HEK293 (cell line): ENCODE results near the gene ARHGAP22.

Source experiments
- CTCF ChIA-PET: fragments of 350-600 bp; formaldehyde crosslinking; extraction: SDS; loops from one replicate; lab custom pipeline; 2021; ENCODE audit warnings: antibody characterized with exemption; lab: Yijun Ruan, JAX
- POLR2A ChIA-PET: fragments of 300-600 bp; formaldehyde crosslinking; extraction: SDS; loops from one replicate; lab custom pipeline; 2020; ENCODE audit warnings: antibody characterized with exemption, inconsistent platforms; lab: Yijun Ruan, JAX
- H3K27ac ChIP-seq: fragments of 200-500 bp; sonication (Bioruptor generic); 2 replicates; pipeline ENCODE4 v1.5.1; 2014; ENCODE audit warnings: low read depth, low read length, control low read depth, inconsistent platforms; ENCODE audit errors: extremely low read depth
- H3K36me3 ChIP-seq, 2 experiments: fragments of 200-500 bp in 1 of 2; sonication (Bioruptor generic) in 1 of 2; 1 replicate in 1 of 2; 2 replicates in 1 of 2; pipeline ENCODE4 v1.5.1; 2014 to 2017; ENCODE audit warnings: inconsistent platforms in 2 of 2, low read length in 2 of 2; ENCODE audit not compliant: control insufficient read depth in 2 of 2, insufficient read depth in 1 of 2
- H3K4me1 ChIP-seq: fragments of 200-500 bp; sonication (Bioruptor generic); 2 replicates; pipeline ENCODE4 v1.5.1; 2014; ENCODE audit warnings: mild to moderate bottlenecking, low read length, inconsistent platforms; ENCODE audit not compliant: control insufficient read depth, insufficient read depth
- H3K4me3 ChIP-seq: 2 replicates; pipeline ENCODE4 v1.5.1; 2011; ENCODE audit warnings: low read depth, mild to moderate bottlenecking, control low read depth, low read length, moderate library complexity
- H3K9me3 ChIP-seq: fragments of 200-500 bp; sonication (Bioruptor generic); 2 replicates; pipeline ENCODE4 v1.5.1; 2014; ENCODE audit warnings: low read depth, low read length, inconsistent platforms; ENCODE audit not compliant: control insufficient read depth, insufficient read depth
- EGR2 ChIP-seq: fragments of 450-650 bp; formaldehyde crosslinking; IDR thresholded peaks from 2 replicates; pipeline ENCODE4 v1.5.1; 2016; ENCODE audit warnings: low read depth, missing biosample characterization, missing genetic modification characterization
- HOXD13 ChIP-seq: sonication (generic); formaldehyde crosslinking; IDR thresholded peaks from 2 replicates; pipeline ENCODE4 v1.8.0; 2022; ENCODE audit warnings: missing genetic modification reagents, borderline replicate concordance
- KLF10 ChIP-seq: fragments of 450-650 bp; IDR thresholded peaks from 2 replicates; pipeline ENCODE4 v1.5.1; 2018; ENCODE audit warnings: missing biosample characterization, mild to moderate bottlenecking, missing genetic modification characterization
- ZBTB1 ChIP-seq: fragments of 450-650 bp; formaldehyde crosslinking; IDR thresholded peaks from 2 replicates; pipeline ENCODE4 v1.5.1; 2016; ENCODE audit warnings: missing biosample characterization, missing genetic modification characterization
- ZNF138 ChIP-seq: fragments of 450-650 bp; formaldehyde crosslinking; IDR thresholded peaks from 2 replicates; pipeline ENCODE4 v1.5.1; 2016; ENCODE audit warnings: missing biosample characterization, missing genetic modification characterization, borderline replicate concordance
- ZNF155 ChIP-seq: fragments of 450-650 bp; formaldehyde crosslinking; IDR thresholded peaks from 2 replicates; pipeline ENCODE4 v1.5.1; 2016; ENCODE audit warnings: missing biosample characterization, missing genetic modification characterization
- ZNF19 ChIP-seq: fragments of 450-650 bp; formaldehyde crosslinking; IDR thresholded peaks from 2 replicates; pipeline ENCODE4; 2016; ENCODE audit warnings: missing biosample characterization, missing genetic modification characterization, low read depth
- ZNF223 ChIP-seq: fragments of 450-650 bp; formaldehyde crosslinking; IDR thresholded peaks from 2 replicates; pipeline ENCODE4 v1.5.1; 2016; ENCODE audit warnings: missing biosample characterization, missing genetic modification characterization
- ZNF239 ChIP-seq: fragments of 450-650 bp; formaldehyde crosslinking; IDR thresholded peaks from 2 replicates; pipeline ENCODE4 v1.5.1; 2016; ENCODE audit warnings: missing biosample characterization, missing genetic modification characterization
- ZNF248 ChIP-seq: fragments of 450-650 bp; formaldehyde crosslinking; IDR thresholded peaks from 2 replicates; pipeline ENCODE4 v1.5.1; 2017; ENCODE audit warnings: missing biosample characterization, missing genetic modification characterization
- ZNF280D ChIP-seq: fragments of 450-650 bp; formaldehyde crosslinking; IDR thresholded peaks from 2 replicates; pipeline ENCODE4 v1.5.1; 2016; ENCODE audit warnings: missing biosample characterization, missing genetic modification characterization
- ZNF292 ChIP-seq: fragments of 450-650 bp; formaldehyde crosslinking; IDR thresholded peaks from 2 replicates; pipeline ENCODE4 v1.5.1; 2016; ENCODE audit warnings: low read depth, missing biosample characterization, missing genetic modification characterization, borderline replicate concordance
- ZNF311 ChIP-seq: fragments of 450-650 bp; formaldehyde crosslinking; IDR thresholded peaks from 2 replicates; pipeline ENCODE4 v1.5.1; 2017; ENCODE audit warnings: missing biosample characterization, missing genetic modification characterization, borderline replicate concordance
- ZNF350 ChIP-seq: fragments of 450-650 bp; formaldehyde crosslinking; IDR thresholded peaks from 2 replicates; pipeline ENCODE4 v1.5.0; 2017; ENCODE audit warnings: missing biosample characterization, mild to moderate bottlenecking, missing genetic modification characterization
- ZNF366 ChIP-seq: fragments of 450-650 bp; formaldehyde crosslinking; conservative IDR thresholded peaks from 2 replicates; pipeline ENCODE4 v1.5.1; 2016; ENCODE audit warnings: missing biosample characterization, missing genetic modification characterization
- ZNF626 ChIP-seq: fragments of 450-650 bp; sonication (Bioruptor Pico); formaldehyde crosslinking; IDR thresholded peaks from 2 replicates; pipeline ENCODE4 v1.5.1; 2018; ENCODE audit warnings: missing biosample characterization, missing genetic modification characterization, inconsistent platforms
- ZNF677 ChIP-seq: fragments of 450-650 bp; IDR thresholded peaks from 2 replicates; pipeline ENCODE4 v1.5.0; 2018; ENCODE audit warnings: missing biosample characterization, mild to moderate bottlenecking, missing genetic modification characterization, moderate library complexity
- ZNF792 ChIP-seq: fragments of 450-650 bp; formaldehyde crosslinking; IDR thresholded peaks from 2 replicates; pipeline ENCODE4 v1.5.1; 2016; ENCODE audit warnings: missing biosample characterization, missing genetic modification characterization
- ZXDB ChIP-seq: fragments of 450-650 bp; formaldehyde crosslinking; IDR thresholded peaks from 2 replicates; pipeline ENCODE4 v1.5.1; 2016; ENCODE audit warnings: missing biosample characterization, missing genetic modification characterization
- TF ChIP-seq, protein P1 (sequence below): fragments of 450-650 bp; formaldehyde crosslinking; IDR thresholded peaks from 2 replicates; pipeline ENCODE4 v1.5.1; 2017; ENCODE audit warnings: missing biosample characterization, missing genetic modification characterization
- TF ChIP-seq, protein P2 (sequence below): fragments of 450-650 bp; formaldehyde crosslinking; IDR thresholded peaks from 2 replicates; pipeline ENCODE4 v1.5.1; 2016; ENCODE audit warnings: missing biosample characterization, missing genetic modification characterization
- TF ChIP-seq, protein P3 (sequence below): fragments of 450-650 bp; formaldehyde crosslinking; IDR thresholded peaks from 2 replicates; pipeline ENCODE4 v1.5.1; 2016; ENCODE audit warnings: missing biosample characterization, missing genetic modification characterization
- TF ChIP-seq, protein P4 (sequence below): fragments of 450-650 bp; formaldehyde crosslinking; IDR thresholded peaks from 2 replicates; pipeline ENCODE4 v1.5.1; 2017; ENCODE audit warnings: missing biosample characterization, mild to moderate bottlenecking, missing genetic modification characterization, moderate library complexity

The ARHGAP22 gene

GRCh38 chr10:48533951-48534720 is 70.7 kb downstream of the ARHGAP22 start:
- ChIA-PET POLR2A (no interaction called here), CTCF (interaction anchor here (0.6 to 2.9 kb wide), 5 partner anchors 9 to 124 kb away, joined by 3 to 14 read pairs (median 6); no protein-coding TSS in a partner anchor)
- no peak overlapping the region for H3K27ac ChIP-seq
- H3K4me3 ChIP-seq, result no peak overlapping the region
- TF ChIP-seq ZNF677 (tag by site-specific recombination) (no peak), ZXDB (tag by site-specific recombination) (no peak), ZNF155 (tag by site-specific recombination) (no peak), ZNF239 (no peak), ZNF350 (no peak), EGR2 (tag by site-specific recombination) (no peak), ZNF626 (tag by site-specific recombination) (no peak), ZNF138 (tag by site-specific recombination) (no peak), ZBTB1 (tag by site-specific recombination) (no peak), ZNF792 (no peak), HOXD13 (no peak), ZNF248 (tag by site-specific recombination) (no peak), ZNF223 (tag by site-specific recombination) (no peak), ZNF366 (tag by site-specific recombination) (no peak), ZNF292 (tag by site-specific recombination) (no peak)
- TF ChIP-seq, protein P1, sequence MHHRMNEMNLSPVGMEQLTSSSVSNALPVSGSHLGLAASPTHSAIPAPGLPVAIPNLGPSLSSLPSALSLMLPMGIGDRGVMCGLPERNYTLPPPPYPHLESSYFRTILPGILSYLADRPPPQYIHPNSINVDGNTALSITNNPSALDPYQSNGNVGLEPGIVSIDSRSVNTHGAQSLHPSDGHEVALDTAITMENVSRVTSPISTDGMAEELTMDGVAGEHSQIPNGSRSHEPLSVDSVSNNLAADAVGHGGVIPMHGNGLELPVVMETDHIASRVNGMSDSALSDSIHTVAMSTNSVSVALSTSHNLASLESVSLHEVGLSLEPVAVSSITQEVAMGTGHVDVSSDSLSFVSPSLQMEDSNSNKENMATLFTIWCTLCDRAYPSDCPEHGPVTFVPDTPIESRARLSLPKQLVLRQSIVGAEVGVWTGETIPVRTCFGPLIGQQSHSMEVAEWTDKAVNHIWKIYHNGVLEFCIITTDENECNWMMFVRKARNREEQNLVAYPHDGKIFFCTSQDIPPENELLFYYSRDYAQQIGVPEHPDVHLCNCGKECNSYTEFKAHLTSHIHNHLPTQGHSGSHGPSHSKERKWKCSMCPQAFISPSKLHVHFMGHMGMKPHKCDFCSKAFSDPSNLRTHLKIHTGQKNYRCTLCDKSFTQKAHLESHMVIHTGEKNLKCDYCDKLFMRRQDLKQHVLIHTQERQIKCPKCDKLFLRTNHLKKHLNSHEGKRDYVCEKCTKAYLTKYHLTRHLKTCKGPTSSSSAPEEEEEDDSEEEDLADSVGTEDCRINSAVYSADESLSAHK (tag by site-specific recombination), result no peak
- TF ChIP-seq, protein P2, sequence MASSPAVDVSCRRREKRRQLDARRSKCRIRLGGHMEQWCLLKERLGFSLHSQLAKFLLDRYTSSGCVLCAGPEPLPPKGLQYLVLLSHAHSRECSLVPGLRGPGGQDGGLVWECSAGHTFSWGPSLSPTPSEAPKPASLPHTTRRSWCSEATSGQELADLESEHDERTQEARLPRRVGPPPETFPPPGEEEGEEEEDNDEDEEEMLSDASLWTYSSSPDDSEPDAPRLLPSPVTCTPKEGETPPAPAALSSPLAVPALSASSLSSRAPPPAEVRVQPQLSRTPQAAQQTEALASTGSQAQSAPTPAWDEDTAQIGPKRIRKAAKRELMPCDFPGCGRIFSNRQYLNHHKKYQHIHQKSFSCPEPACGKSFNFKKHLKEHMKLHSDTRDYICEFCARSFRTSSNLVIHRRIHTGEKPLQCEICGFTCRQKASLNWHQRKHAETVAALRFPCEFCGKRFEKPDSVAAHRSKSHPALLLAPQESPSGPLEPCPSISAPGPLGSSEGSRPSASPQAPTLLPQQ (tag by site-specific recombination), result no peak
- H3K4me1 ChIP-seq, result no peaks in the 10 kb centered on the region
- no peaks in the 10 kb centered on the region for H3K9me3 ChIP-seq
- no peaks in the 10 kb centered on the region for H3K36me3 ChIP-seq

GRCh38 chr10:48533540-48533939 is 71.3 kb downstream of the ARHGAP22 start:
- ChIA-PET POLR2A (no interaction called here), CTCF (interaction anchor here (0.6 to 2.1 kb wide), 5 partner anchors 9 to 125 kb away, joined by 3 to 9 read pairs (median 3); no protein-coding TSS in a partner anchor)
- no peak overlapping the region for H3K4me3 ChIP-seq
- H3K9me3 ChIP-seq, result no peaks in the 10 kb centered on the region
- no peaks in the 10 kb centered on the region for H3K4me1 ChIP-seq
- no peak overlapping the region for H3K27ac ChIP-seq
- H3K36me3 ChIP-seq, result no peaks in the 10 kb centered on the region
- TF ChIP-seq, protein P3, sequence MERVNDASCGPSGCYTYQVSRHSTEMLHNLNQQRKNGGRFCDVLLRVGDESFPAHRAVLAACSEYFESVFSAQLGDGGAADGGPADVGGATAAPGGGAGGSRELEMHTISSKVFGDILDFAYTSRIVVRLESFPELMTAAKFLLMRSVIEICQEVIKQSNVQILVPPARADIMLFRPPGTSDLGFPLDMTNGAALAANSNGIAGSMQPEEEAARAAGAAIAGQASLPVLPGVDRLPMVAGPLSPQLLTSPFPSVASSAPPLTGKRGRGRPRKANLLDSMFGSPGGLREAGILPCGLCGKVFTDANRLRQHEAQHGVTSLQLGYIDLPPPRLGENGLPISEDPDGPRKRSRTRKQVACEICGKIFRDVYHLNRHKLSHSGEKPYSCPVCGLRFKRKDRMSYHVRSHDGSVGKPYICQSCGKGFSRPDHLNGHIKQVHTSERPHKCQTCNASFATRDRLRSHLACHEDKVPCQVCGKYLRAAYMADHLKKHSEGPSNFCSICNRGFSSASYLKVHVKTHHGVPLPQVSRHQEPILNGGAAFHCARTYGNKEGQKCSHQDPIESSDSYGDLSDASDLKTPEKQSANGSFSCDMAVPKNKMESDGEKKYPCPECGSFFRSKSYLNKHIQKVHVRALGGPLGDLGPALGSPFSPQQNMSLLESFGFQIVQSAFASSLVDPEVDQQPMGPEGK (tag by site-specific recombination), result no peak
- TF ChIP-seq, protein P4, sequence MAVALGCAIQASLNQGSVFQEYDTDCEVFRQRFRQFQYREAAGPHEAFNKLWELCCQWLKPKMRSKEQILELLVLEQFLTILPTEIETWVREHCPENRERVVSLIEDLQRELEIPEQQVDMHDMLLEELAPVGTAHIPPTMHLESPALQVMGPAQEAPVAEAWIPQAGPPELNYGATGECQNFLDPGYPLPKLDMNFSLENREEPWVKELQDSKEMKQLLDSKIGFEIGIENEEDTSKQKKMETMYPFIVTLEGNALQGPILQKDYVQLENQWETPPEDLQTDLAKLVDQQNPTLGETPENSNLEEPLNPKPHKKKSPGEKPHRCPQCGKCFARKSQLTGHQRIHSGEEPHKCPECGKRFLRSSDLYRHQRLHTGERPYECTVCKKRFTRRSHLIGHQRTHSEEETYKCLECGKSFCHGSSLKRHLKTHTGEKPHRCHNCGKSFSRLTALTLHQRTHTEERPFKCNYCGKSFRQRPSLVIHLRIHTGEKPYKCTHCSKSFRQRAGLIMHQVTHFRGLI (tag by site-specific recombination), result no peak
- TF ChIP-seq ZNF280D (tag by site-specific recombination) (no peak), ZNF311 (tag by site-specific recombination) (no peak), KLF10 (tag by site-specific recombination) (no peak), ZNF19 (tag by site-specific recombination) (no peak)
